Stimulated activated CD8-positive, alpha-beta memory T cell treated with anti-CD3 and anti-CD28 coated beads, Interleukin-15, amount 100 ng/mL, for 24 hours (primary cell): ENCODE data around the gene DHCR7.

Source experiments
- DNase-seq: peaks from one replicate; pipeline ENCODE4 v3.0.0-alpha.2; 2020; ENCODE audit warnings: low read depth

The DHCR7 gene

DNA sequence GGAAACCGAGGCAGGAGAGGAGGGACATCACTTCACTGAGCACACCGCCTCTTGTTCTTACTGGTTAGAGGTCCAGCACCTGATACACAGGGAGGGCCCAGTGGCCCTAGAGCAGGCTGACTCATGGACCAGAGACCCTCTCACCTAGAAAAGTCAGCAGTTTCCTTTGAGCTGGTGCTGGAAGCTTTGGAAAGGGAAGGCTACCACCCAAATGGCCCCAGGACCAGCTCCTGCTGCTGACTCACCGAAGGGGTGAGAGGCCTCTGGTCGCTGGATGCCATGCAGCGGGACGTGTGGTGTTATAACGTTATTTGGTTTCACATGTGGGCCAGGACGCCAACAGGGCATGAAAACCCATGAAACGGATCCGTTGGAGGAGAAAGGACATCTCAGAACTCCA, 8.6 kb upstream of the DHCR7 start:
- no peak for DNase-seq

DNA sequence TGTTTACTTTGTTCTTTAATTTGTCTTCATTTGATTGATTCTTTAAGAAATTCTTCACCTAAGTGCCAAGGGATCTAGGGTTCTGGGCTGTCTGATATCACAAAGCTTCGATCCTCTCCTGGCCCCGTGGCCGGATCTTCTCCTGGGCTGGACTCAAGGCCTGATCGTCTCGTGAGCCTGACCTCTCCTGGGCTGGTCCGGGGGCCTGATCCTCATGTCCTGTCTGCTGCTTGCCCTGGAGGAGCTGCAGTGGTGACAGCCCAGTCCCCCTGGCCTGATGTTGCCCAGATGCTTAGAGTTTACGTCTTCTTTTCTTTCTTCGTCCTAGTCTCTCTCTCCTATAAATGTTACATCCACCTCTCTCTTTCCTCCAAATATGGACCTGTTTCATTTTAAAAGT, 8.1 kb upstream of the DHCR7 start:
- no peak for DNase-seq

DNA sequence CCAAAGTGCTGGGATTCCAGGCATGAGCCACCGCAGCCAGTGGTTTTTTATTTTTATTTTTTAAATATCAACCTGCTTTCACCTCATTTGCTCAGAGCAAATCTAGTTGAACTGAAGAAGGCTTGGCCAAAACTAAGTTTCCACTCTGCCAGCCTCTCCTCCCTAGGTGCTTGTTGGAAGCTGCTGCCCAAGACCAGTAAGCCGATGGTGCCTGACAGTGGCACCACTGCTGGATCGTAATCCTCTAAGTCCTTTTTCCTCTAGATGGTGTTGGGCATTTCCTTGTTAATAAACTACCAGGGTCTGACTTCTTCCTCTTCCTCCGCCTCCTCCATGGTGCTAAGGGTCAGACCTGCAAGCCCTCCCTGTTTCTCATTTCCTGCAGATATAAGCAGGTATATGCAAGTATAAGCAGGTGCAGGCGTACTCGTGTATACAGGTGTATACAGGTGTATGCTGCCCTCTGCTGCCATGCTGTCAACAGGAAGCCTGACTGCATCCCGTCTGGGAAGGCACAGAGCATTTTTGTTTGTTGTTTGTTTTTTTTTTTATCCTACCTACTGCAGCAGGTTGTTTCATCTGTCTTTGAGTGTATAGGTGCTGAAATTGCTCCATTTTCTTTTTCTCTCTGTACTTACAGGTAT, 6.4 kb upstream of the DHCR7 start:
- DNase-seq: no peak

DNA sequence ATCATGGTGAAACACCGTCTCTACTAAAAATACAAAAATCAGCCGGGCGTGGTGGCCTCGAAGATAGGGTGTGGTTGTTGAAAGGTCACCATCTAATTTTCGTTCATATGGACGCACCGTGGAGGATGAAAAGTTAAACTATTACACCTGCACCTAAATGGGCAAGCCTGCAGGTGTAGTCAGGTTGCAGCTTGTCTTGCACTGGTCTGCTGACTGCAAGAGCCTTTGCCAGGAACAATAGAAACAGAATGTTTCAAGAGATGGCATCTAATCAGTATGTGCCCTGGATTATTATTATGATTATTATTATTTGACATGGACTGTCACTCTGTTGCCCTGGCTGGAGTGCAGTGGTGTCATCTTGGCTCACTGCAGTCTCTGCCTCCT, 5.7 kb upstream of the DHCR7 start:
- no peak for DNase-seq

DNA sequence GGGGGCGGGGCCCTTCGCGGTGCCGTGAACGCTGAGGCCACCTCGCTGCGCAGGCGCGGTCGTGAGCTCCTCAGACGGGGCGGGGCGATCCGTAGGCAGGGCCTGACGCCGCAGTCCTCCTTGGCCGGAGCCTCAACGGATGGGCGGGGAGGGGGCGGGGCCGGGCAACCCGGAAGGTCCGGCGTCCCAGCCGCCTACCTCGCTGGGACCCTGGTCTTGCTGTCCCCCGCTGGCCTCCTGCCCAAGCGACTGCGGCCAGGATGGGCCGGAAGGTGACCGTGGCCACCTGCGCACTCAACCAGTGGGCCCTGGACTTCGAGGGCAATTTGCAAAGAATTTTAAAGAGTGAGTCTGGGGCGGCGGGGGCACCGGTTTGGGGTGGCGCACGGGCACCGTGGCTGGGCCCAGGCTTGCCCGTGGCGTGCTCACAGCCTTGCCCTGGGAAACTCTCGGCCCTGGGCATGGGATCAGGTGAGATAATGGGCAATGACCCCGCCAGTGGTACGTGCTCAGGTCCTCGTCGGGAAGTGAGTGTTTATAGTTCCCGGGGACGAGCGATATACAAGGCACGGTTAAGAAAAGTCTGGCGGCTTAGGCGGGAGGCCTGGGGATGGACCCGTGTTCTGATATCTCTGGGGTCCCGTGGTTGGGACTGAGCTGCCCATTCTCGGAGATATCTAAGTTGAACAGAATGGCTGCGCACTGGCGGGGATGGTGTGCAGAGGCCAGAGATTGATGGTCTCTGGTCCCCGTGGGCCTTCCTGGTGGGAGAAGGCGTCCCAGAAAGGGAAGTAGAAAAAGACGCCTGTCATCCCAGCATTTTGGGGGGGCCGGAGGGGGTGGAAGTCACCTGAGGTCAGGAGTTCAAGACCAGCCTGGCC, 5.1 kb upstream of the DHCR7 start, which contains the start of gene NADSYN1:
Gene NADSYN1 (plus strand): TSS at position 167 of the 881 bp plus-strand sequence. CDS start 94 bp downstream, at position 261.
- DNase-seq: peak; percentile 90

DNA sequence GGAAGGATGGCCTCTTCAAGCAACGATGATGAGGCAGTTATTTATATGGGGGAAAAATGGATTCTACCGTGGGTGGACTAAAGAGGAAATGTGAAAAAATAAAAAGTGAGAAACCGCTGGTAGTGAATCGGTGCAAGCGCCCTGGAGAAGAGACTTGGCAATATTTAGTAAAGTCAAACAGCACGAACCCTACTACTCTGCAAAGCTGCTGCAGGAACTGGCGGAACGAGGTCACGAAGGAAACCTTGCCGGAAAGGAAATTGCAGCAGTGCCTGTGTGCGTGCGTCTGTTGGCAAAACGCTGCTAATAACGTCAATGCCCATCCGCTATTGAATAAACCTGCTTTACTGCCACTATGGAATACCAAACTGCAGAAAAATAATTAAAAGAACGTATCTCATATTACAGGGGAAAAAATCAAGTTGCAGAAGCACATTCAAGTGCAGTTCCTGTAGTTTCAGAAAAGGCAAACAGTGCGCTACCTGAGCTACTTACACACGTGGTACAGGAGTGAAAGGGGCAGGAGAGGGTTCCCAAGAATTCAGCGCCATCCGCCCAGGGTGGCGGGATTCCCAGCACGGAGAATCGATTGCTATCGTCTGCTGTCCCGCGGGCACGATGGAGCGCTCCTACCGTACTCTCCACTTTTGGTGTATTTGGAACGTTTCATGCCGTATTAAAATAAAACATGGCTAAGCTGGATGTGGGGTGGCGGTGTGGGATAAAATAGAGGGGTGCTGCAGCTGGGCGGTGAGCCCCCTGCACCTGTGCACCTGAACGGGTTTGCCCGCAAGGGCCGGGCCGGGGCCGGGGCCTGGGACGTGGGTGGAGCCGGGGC, 4.2 kb upstream of the DHCR7 start:
- no peak for DNase-seq

DNA sequence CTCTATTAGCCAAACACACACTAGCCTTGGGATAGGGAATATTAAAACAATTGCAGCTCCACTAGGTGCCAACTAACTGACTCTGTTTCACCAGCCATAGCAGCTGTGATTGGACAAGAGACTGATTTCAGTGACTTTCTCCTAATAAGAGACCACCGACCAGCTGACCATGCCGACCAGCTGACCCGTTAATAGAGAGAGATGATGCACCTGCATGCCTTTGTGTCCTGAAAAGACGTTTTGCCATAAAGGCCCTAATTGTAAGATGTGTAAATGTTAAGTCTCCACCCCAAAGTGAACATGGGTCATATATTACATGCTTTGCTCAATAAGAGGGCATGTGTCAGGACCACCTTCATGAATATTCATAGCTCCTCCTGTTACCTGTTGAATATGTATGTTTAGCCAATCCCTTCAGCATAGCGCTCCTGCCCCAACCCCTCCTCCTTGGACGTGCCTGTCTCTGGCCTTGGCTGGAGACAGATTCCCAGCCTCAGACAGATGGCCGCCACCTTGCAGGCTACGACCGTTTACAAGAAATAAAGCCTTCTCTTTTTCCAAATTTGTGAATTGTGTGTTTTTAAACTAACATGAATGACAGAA, 3.5 kb upstream of the DHCR7 start:
- no peak for DNase-seq

DNA sequence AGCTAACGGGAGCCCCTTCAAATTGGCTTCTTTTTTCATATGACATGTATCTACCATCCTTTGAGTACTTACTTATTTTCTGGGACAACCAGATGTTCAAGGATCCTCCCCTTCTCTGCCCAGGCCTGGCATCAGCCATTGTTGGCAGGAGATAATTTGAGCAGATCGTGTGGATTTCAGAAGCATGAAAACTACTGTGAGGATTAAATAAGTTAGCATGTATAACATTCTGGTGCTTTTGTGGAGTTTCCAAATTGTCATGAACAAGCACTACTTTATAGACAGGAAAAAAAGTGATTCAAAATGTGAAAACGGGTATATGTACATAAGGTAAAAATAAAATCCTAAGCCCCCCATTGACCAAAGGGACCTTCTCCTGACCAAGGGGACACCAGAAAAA, 2.7 kb upstream of the DHCR7 start:
- DNase-seq: no peak

DNA sequence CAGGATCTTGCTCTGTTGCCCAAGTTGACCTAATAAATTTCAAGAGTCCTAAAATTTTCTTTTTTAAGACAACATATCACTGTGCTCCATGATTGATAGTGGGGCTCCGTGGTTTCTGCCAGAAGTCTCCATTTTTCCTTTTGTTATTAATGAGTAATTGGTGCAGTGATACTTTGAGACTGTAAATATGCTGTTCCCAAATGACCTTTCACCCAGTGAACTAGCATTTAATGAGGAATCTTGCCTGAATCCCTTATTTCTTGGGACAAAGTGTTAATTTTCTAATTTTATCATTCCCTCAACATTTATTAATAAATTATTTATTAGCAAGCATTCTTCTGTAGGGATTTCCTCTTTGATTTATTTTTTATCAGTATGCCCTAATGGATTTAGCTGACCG, 2.3 kb upstream of the DHCR7 start:
- no peak for DNase-seq

DNA sequence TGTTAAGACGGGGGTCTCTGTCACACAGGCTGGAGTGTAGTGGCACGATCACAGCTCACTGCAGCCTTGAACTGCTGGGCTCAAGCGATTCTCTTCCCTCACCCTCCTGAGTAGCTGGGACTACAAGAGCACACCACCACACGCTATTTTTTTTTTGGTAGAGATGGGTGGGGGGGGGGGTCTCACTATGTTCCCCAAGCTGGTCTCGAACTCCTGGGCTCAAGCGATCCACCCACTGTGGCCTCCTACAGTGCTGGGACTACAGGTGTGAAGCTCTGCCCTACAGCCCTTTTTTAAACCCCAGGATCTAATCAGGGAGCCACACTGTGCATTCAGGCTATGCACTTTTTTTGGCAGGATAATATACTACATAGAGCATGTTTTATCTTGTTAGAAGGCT, 1.4 kb upstream of the DHCR7 start:
- DNase-seq: no peak

DNA sequence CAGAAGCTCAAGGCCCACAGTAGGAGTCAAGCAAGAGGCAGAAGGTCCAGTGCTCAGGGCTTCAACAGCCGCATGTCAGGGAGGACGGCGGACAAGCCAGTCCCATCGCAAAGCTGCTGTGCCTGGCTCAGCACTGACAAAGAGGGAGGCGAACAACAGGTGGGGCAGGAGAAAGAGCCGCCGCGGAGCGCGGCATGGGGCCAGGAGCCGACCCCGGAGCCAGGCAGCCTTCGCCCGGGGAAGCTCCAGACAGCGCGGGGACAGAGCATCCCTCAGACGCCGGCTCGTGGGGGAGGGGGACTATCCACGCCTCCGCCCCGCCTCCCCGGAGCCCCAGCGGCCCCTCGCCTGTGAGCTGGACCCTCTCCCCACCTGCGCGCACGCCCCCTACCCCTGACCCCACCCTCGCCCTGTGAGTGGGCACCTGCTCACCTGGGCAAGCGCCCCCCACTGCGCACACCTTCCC, 369 bp downstream of the DHCR7 start:
- no peak for DNase-seq

DNA sequence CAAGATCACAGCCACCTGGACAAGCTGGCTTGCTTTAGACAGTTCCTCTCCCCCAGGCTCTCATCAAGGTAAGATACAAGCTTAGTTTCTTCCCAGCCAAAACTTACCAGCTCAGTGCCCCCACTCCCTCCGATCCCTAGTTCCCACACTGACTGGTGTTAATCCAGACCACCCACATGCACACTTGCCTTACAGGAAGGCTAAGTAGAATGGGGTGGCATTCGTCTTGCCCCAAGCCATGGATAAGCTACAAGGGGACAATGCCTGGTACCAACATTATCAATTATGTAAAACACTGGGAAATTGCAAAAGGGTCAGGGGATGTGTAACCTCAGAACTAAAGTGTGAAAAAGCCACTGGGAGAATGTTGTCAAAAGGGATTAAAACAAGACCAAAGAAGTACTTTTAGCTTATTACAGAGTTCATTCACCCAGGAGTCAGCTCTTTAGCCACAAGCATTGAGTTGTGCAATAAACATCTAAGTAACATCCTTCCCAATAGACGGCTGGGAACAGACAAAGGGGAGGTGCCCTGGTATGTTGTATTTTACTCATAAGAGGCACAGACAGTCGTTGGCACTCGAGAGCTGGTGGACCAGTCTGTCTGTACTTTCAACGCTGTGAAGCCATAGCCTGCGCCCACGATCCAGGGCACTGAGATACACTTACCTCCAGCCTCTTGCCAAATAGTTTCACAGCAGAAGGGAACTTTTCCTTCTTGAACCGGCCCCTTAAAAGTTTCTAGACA, 1.1 kb downstream of the DHCR7 start:
- no peak for DNase-seq

DNA sequence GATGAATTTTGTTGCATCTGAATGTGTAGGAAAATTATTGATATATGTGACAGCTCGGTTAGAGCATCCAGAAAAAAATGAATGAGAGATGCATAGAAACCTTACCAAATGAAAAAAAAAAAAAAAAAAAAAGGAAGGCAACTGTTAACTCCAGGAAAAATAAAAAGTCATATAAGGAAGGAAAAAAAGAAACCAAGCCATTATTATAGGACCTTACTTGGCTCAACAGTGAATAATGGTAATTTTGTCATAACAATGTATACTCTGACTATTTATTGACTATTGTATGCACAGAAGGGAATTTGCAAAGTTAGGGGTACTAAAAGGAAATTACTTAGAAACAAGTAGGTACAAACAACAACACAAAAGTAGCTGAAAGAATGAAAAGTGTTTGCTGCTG, 2.0 kb downstream of the DHCR7 start:
- no peak for DNase-seq

DNA sequence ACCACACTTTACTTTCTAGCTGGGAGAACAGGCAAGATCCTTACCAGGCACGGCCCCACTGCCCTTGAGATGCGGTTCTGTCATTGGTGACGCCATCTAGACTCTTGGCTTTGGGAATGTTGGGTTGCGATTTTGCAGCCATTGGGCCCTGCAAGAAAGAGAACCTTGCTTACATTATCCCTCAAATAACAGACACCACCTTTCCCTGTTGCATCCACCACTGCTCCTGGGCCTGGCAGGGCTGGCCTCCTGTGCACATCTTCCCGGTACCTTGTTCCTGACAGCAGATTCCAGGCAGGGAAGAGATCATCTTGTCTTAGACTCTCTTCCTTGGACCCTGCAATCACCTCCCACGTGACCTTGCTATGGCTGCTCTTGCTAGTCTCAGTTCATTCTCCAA, 3.4 kb downstream of the DHCR7 start:
- no peak for DNase-seq

DNA sequence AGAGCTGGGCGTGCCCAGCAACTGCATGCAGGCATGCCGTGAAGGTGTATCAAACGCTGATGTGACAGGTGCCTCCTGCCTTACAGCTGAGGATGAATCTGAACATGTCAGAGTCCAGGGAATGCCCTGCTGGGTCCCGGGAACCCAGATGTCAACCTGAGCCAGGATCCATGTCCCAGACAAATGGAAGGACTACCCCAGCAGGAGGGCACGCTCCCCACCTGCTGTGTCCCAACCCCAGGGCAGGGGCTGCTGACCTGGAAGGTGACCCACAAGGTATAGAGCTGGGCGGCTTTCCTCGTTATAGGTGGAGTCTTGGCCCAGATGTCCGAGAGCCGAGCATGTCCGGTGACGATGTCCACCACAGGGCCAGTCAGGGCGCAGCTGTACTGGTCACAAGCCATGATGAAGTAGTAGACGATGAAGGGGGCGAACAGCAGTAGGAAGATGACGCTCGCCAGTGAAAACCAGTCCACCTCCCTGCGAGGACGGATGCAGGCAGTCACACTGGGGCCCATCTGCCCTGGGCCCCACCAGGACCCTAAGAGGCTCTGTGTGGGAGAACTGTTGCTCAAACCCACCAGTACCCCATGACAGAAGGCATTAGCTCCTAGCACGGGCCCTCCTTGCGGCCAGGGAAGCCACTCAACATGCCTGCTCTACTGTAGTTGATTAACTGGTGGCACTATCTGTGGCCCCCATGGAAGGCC, 4.3 kb downstream of the DHCR7 start:
- DNase-seq: no peak

DNA sequence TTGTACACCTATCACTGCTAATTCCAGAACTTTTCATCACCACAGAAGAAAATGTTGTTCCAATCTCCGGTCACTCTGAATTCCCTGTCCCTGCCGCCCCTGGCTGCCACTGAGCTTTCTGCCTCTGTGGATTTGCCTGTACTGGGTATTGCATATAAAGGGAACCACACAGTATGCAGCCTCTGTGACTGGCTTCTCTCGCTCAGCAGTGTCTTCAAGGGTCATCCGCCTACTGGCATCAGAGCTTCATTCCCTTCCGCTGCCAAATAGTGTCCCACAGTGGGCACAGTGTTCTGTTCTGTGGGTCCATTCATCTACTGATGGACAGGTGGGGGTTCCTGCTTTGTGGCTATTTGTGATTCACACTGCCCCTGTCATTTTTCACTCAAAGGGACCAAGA, 5.3 kb downstream of the DHCR7 start:
- no peak for DNase-seq

DNA sequence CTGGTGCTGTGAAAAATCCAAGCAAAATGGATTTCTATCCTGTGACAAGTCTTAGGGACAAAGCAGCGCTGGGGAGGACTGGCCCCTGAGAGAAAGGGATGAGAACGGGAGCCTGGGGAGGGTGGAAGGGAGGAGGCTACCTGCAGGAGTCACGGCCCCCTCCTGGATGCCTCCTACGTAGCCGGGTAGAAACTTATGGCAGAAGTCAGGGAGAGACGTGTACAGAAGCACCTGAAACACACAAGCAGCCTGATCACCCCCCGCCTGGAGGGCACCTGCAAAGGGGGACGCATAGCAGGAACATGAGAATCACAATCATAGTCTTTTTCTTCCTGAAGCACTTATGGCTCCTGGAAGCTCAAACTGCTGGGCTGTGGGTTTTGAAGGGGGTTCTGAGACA, 6.1 kb downstream of the DHCR7 start:
- no peak for DNase-seq

DNA sequence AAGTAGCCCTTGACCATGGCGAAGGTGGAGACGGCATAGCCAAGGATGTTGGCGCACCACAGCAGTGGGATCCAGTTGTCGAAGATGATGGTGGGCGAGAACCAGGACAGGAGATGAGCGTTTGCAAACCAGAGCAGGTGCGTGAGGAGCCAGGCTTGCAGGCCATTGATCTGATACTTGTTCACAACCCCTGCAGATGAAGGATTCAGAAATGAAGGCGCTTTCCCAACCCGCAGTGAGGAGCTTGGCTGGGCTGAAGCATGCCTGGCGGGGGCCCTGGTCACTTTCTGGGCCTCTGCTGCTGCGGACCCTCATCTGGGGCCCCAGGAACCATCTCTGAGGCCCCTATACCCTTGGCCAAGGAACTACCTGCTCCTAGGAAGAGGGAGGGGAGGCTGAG, 6.9 kb downstream of the DHCR7 start:
- DNase-seq: no peak

DNA sequence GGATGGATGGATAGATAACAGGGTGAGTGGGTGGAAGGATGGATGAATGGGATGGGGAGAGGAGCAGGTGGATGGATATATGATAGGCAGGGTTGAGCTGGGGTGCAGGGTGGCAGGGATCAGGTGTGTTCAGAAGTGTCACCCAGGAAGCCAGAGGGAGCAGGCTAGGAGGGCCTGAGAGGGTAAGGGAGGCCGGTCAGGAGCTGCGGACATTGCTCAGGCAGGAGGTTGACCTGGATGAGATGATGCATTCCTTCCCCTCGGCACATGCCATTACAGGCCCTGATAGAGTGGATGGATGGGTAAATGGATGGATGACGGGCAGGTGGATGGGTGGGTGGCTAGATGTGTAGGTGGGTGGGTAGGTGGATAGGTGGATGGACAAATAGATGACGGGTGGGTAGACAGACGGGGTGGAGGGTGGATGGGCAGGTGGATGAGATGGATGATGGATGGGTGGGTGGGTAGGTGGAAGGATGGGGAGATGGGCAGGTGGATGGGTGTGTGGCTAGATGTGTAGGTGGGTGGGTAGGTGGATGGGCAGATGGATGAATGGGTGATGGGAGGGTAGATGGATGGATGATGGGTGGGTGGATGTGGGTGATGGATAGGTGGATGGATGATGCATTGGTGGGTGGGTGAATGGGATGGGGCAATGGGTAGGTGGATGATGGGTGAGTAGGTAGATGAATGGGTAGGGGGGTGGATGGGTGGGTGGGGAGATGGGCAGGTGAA, 8.0 kb downstream of the DHCR7 start:
- DNase-seq: no peak

DNA sequence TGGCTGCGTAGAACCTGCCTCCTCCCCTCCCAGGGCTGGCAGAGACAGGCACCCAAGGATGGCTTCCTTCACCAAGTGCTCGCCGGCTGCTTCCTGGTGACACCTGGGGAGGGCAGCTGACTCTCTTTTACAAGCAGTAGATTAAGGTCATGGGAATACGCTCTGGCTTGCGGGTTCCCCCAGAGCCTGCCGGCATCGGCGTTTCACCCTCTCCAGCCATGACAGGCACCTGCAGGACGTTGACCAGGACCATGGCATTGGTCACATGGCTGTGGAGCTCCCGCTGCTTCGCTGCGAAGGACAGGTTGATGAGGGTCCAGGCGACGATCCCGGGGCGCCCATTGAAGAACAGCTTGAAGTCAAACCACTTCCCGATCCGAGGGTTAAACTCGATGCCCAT, 9.5 kb downstream of the DHCR7 start:
- no peak for DNase-seq
